ENCODE data around the gene MICAL3.

MICAL3 gene

DNA sequence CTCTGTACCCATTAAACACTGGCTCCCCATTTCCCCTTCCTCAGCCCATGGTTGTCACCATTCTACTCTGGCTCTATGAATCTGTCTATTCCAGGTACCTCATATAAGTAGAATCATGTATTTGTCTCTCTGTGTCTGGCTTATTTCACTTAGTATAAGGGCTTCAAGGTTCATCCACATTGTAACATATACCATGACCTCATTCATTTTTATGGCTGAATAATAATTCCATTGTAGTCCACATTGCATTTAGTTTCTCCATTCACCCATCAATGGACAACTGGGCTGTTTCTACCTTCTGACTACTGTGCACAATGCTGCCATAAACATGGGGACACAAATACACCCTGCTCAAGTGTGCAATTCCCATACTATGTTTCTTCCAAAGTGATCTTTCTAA lies 97.3 kb downstream of the MICAL3 start:
- no peak for DNase-seq

DNA sequence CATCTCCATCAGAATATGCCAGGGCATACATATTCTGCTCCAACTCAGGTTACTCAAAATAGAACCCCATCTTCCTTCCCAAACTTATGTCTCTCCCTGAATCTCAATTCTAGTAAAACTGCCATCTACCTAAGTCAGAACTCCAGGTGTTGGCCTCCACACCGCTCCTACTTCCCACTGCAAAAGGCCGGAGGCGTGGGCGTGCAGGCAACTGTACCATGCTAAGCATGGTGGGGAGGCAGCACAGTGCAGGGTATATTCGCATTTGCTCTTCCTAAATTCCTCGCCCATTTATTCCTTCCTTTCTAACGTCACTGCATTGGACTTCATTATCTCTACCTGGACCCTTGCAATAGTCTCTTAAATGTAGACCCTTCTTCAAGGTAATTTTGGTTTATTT lies 97.8 kb downstream of the MICAL3 start:
- no peak for DNase-seq

DNA sequence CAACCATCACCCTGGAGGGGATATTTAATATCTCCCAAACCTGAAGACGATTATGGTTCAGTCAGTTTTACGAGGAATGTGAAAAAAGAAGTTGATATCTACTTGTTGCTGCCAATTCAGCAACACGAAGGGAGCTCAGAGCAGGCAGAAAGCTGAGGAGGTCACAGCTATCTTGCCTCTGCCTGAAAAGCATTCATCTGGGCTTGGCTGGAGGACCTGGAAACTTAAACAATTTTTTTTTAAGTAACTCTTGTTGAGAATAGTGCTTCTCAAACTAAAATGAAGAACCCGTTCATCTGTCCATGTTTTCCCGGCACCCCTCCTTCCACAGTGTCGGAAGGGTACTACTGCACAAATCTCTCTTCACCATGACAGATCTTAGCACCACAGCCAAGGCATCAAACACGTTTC lies 98.9 kb downstream of the MICAL3 start:
- DNase-seq: no peak

DNA sequence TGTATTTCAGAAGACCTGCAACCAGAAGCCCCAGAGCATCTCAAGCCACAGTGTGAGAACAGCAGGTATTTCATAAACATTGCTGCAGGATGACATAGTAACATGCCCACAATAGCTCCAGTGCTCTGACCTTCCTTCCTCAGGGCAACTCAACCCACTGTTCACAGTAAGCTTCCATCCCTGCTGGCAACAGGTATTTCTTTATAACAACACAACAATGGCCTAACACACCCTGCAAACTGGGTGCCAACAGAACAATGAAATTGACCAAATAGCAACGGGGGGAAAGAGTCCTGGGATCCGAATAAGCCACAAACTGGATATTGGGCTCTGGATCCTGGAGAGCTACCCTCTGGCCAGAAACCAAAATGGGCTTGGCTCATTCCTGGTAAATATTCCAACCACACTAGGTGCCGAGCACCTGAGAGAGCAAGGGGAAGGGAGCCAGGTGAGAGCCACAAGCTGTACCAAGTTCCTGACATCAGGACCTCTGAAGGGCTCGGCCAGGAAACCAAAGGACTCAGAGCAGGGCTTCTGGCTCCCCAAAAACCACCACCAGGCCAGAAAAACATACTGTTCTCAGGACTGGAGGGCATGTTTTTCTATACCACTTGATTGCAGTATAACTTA lies 99.5 kb downstream of the MICAL3 start:
- DNase-seq: no peak

DNA sequence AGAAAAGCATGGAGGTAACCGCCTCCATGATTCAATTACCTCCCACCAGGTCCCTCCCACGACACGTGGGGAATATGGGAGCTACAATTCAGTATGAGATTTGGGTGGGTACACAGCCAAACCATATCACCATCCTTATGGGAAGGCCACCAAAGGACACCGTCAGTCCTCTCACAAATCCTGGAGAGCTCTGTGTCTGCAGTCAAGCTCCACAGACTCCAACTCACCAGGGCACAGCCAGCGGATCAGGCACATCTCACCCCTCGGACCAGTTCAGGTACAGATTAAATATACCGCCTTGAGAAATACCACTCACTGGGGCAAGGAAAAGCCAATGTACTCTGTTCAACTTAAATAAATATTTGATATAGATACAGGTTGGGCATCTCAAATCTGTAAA lies 100.3 kb downstream of the MICAL3 start:
- no peak for DNase-seq

DNA sequence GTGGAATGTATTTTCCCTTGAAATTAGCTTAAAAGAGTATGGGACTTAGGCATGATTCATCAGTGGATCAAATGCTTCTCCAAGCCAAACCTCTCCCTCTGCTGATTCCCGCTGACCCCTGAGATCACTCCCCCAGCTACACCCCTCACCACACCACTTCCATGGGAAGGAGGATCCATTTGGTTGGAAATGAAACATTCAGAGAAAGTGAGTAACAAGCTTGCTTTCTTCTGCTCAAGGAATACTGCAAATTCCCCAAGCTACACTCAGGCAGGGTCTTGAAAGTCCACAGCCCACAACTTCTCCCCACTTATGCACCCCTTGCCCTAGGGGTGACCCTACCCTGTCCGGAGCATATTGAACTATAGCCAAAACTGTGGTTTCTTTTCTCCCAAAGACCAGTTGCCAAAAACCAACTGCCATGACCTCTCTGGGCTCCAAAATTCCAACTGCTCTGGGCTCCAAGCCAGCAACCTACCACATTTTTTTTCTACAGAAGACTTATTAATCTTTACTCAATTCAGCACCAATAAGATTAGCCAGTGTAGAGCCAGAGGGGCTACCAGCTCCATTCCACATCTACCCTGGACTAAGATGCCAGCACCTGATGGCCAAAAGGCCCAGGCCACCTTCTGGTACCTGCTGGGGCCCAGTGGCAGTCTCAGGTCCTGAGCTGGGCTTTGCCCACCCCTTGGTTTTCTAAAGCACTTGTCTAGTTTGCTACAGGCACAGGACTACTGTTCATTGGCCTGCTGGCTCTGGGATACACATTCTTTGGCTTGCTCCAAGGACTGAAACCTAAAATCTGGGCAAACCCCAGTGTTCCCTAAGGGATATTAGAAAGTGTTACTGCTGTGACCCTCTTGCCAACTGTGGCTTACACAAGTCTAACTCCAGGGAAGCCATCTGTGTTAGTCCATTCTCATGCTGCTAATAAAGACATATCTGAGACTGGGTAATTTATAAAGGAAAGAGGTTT lies 101.1 kb downstream of the MICAL3 start:
- DNase-seq: no peak

DNA sequence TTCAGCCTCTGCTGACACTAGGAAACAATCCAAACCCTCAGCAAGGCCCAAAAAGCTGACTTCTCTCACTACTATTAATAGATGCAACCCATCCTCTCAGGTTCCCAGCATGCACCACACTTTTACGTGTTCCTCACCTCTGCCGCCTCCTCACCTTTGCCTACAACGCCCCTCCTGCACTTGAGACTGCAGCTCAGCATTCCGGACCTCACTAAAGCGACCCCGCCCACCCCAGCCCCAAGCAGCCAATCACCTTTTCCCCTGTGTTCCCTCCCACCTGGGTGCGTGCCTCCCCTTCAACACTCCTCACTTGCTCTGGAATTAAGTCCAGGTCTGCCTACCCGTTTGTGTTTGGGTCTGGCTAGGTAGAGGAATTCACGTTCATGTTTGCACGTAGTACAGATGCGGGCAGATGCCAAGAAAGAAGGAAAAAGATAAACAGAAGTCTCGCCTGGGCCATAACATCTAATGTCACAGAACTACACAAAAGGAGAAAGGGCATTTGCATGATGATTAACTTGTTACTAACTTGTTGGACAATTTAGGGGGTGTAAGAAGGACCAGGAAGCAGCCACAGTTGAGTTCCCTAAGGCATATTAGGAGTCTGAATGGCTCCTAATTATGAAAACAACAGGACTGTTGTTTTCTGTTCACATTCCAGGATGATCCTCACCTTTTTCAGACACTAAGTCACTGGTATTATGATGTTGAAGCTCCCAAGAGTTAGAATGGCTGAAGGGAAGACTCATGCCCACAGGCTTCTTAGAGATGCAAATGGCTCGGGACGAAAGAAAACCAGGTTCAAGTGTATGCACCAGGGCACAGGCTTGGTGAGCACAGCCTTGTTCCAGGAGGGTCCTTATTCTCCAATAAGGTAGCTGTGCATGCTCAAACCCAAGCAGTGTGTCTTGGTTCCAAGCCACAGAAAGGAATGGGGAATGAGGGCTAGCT lies 102.2 kb downstream of the MICAL3 start:
- no peak for DNase-seq

DNA sequence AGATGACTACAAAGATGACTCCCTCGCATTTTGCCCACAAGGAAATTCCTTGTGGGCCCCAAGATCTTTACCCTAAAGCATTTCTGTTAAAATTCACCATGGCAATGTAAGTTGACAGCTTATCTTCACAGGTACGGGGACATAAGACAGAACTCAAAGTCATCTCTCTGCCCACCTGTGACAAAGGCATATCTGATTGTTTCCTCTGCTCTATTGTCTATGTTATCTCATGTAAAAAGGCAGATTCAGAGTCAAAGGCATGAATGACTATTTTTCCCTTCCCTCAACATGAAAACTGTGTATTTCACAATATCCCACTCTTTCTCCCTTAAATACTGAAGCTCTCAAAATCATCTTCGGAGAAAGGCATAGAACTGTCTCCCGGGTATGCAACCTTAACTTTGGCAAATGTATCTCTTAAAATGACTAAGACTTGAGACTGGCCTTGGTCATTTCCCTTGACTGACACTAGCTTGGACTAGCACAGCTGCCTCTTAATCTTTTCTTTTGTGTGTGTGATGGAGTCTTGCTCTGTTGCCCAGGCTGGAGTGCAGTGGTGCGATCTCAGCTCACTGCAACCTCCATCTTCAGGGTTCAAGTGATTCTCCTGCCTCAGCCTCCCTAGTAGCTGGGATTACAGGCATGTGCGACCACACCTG lies 103.2 kb downstream of the MICAL3 start:
- no peak for DNase-seq

DNA sequence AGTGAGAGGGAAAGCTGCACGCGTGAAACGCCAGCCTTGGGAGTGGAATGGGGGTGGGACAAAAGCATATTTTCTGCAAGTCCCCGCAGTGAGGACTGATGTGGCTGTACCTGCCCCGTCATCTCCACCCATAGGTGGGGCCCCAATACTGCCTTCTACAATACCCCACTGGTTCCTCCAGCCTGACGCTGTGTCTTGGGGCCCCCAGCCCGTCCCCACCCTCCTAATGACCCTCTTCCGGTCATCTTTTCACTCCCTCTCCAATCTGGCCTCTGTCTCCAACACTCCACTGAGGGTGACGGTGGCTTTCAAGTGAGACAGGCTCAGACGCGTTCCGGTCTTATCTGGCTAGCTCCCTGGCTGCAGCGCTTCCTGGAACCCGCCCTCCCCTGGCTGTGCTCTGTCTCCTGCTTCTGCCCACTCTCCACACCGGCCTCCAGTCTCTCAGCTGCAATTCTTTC lies 104.2 kb downstream of the MICAL3 start:
- no peak for DNase-seq

DNA sequence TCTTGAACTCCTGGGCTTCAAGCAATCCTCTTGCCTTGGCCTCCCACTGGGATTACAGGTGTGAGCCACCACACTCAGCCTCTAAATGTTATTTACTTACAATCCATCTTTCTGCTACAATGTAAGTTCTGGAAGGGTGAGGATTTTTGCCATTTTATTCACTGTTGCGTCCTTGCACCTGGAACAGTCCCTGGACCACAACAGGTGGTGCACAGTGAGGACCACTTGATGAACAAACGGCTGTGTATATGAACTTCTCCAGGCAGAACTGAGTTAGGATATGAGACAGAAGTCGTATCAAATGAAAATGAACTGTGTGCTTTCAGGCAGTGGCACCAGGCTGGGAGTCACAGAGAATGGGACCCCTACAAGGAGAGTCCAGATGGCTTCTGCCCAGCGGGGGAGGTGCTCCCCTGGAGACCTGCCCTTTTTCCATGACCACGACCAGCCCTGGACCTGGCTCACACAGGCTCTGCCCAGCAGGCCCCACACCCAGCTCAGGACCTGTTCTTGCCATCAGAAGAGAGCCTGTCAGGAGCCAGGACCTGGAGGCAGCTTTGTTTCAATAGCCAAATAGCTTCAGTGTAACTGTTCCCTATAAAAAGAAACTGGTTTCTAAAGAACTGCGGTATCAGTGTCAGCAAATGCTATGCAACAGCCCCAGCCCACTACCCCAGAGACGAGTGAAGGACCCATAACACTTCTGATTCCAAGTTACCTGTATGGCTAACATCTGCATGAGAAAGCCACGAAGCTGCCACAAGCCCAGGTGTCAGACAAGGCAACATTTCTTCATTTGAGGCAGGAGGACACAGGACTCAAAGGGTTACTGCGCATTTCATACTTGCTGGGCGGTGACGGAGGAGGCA lies 104.9 kb downstream of the MICAL3 start:
- DNase-seq: no peak

DNA sequence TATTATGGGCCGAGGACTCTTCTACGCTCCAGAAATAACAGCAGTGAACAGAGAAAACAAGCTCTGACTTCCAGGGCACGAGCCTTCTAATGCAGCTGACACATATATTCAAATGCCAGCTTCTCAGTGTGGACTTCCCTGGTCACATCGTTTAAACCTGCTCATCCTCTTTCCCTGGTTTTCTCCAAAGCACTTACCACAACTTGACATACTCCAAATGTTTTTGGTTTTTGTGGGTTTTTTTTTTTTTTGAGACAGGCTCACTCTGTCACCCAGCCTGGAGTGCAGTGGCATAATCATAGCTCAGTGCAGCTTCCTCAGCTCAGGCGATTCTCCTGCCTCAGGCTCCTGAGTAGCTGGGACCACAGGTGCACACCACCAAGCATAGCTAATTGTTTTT lies 105.5 kb downstream of the MICAL3 start:
- DNase-seq: no peak

DNA sequence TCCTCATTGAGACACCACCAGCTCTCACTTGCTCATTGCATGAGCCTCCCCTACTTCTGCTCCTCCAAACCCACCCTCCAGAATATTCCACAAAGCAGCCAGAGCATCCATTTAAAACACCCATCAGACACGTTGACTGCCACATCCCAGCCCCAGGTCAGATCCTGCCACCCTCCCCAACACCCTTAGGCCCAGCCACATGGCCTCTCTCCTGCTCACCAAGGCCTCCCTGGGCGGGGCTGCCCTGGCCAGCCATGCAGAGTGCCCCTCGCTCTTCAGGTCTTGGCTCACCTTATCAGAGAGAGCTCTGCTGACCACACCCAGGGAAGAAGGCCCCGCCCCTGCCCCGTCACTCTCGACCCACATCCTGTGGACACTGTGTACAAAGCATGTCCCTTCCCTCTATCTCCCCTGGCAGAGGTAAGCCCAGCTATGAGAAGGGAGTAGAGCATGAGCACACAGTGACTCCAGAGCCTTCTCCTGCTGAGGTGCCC lies 106.8 kb downstream of the MICAL3 start:
- DNase-seq: no peak

DNA sequence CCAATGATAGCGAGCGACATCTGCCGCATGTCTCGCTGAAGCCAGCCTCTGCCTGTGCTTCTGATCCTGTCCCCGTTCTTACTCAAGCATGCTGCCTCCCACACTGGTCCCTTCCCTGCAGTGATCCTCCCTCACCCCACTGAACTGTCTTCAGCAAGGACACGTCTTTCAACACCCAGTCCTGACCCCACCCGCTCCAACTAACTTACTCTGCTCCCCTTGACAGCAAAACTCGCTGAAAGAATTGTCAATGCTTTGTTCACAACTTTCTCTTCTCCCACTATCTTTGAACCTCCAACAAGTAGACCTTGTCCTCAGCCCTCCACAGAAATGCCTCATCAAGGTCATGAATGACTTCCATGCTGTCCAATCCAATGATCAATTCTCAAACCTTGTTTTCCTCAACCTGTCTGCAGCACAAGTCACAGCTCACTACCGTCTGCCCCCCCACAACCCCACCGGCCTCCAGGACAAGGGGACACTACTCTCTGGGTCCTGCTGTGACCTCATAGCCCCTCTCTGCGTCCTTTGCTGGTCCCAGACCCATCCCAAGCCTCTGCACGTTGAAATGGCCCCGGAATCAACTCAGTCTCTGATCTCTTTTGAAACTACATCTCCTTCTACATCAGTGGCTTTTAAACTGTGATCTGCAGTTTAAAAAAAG lies 108.0 kb downstream of the MICAL3 start:
- no peak for DNase-seq

DNA sequence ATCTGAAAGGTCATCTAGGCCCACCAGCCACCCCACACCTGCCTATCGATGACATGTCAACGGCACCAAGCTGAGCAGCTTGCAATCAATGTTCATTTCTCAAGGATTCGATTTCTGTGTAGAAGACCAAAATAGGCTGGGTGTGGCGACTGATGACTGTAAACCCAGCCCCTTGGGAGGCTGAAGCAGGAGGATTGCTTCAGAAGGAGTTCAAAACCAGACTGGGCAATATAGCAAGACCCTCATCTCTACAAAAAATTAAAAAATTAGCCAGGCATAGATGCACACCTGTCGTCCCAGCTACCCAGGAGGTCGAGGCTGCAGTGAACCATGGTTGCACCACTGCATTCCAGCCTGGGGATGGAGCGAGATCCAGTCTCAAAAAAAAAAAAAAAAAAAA lies 108.7 kb downstream of the MICAL3 start:
- no peak for DNase-seq

DNA sequence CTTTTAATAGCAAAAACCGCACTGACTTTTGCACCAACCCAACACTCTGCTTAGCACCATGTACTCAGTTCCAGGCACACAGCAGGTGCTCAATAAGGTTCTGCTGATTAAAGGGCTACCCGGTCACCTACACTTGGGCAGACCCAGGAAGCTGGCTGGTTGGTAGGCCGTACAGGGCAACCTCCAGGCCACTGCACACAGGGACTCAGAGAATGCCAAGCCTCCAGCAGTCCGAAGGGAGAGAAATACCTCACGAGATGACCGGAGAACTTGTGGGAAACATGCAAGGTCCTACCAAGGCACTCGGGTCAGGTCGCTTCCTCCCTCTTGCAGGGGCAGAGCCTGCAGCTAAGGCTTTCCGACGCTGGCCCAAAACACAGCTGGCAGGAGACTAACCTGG lies 109.2 kb downstream of the MICAL3 start:
- no peak for DNase-seq

DNA sequence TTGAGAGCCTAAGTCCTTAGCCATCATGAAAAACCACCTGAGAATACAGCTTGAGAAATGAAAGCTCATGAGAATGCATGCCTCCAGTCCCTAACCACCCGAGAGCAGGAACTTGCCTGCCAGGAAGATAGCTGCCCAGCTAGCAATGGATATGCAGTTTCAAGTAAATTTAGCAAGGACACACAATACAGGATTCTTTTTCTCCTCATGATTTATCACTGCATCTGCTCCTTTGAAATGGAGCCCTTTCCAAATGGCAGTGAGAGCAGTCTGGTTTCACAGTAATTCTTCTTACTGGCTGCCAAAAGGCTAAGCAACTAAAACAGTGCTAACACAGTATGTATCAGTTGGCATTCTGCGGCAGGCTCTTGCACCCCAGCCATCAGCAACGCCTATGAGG lies 109.9 kb downstream of the MICAL3 start:
- DNase-seq: peak in 1 of 2 donors; percentile 67

DNA sequence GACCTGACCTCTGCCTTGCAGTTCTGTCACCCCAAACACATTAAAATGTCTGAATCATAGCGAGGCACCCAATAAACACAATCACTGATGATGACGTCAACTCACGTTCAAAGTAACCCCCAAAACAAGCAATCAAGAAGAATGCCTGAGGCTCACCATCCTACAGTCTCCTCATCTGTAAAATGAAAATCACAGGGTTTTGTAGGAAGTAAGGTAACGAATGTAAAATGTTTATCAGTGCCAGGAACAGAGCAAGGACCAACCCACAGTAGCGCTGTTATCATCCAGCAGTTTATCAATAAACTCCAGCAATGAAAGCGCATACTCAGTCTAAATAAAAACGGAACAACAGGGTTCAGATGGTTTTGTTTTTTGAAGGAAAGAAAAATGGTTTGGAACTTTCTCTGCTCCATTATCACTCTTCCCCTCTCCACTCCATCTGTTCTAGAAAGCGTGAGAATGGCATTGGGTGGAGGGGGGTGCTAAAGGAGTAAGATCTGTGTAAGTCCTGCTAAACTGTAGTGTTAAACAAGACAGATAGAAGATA lies 110.5 kb downstream of the MICAL3 start:
- DNase-seq: no peak

DNA sequence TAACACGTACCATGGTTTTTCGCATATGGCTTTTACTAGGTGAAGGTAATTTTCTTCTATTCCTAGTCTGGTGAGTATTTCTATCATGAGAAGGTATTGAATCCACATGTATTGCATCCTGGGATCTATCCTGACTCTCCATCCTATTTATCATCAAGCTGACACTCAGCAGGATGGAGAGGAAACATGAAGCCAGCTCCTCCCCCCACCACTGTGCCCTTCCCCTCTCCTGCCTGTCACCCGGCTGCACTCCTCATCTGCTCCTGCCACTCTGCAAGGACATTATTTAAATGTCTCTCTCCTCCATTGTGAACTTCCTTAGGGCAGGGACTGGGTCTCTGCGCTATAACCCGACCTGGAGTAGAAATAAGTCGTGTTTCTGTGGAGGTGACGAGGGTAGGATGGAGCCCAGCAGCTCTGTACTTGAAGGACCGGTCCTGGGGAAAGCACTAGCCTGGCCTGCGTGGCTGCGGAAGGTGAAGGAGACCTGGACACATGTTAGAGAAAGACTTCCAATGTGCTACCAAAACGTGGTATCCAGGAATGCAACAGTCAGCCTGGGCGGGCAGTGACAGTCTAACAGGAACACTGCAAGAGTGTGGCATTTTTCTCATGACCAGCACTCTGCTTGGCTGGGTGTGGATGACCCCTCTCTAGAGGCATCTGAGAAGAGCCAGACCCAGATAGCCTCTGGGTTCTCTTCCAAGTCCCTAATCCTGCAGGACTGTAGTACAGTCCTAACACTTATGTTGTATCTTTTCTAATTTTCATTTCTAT lies 111.2 kb downstream of the MICAL3 start:
- no peak for DNase-seq

DNA sequence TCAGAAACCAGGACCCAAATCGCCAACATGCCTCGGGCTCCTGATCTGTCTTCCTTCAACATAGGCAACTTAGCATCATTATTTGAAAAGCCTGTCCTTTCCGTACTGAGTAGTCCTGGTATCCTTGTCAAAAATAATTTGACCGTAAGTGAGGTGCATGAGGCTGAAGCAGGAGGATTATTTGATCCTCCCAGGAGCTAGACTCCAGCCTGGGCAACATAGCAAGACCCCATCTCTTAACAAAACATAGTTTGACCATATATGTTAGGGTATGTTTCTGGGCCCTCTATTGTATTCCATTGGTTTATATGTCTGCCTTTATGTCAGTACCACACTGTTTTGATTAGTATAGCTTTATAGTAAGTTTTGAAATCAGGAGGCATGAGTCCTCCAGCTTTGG lies 112.5 kb downstream of the MICAL3 start:
- DNase-seq: no peak

DNA sequence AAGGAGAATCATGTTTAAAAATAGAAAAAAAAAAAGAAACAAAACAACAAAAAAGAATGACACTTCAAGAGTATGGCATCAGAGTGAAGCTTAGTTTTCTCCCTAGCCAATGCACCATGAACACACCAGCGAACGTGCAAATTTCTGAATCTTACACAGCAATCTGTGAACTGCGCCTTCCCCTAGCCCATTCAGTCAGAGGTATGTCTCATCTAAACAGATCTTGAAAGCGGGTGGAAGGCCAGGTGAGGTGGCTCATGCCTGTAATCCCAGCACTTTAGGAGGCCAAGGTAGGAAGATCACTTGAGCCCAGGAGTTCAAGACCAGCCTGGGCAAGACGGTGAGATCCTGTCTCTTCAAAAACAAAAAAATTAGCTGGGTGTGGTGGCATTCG lies 113.1 kb downstream of the MICAL3 start:
- DNase-seq: no peak
